ENCODE data around the gene ARHGAP5. TPM values are rescaled to one million over a fixed set of nuclear protein-coding genes. Genes with fewer than 3 reads are reported as not detected.

Gene ARHGAP5
- total RNA-seq, result 10 to 100 TPM; 32.0 to 60.5 (median 50.1) TPM
- long read RNA-seq, partial matches to known transcripts, result 3 of 4 reads
- long read RNA-seq, other reads (novel, unspliced or antisense), result 1 of 4 reads

GRCh38 chr14:32077081-32078022 lies at the start of gene ARHGAP5:
ARHGAP5 (plus strand) TSS chr14:32077304; CDS start chr14:32090670, 13,366 bp downstream.
- peak in 1 of 3 donors; percentile 69 for DNase-seq
- Histone ChIP-seq H3K27me3 (no peaks in the 10 kb centered on the region), H3K36me3 (no peaks in the 10 kb centered on the region), H3K4me3 (peak within 1 kb of the TSS; percentile 65 to 81 (median 79)), H3K27ac (peak within 1 kb of the TSS; percentile 94 to 98 (median 94)), H3K4me1 (peaks cover 0 to 31% (median 5%) of the 10 kb centered on the region in 4 donors), H3K9me3 (no peaks in the 10 kb centered on the region)
- WGBS (ENCODE audit: insufficient coverage, low coverage, low lambda C conversion rate, missing lambda C conversion rate), result under 1% methylated on average over 22 of the region's 98 CpGs
- ATAC-seq, result peak; percentile 36 to 57 (median 52)
- TF ChIP-seq CTCF (IDR thresholded peaks at IDR 0.05) (no peak), POLR2A (IDR thresholded peaks at IDR 0.05) (peak; percentile 17)
- intact Hi-C loops (cut with DNase I), result loop anchor here in 1 of 2 donors (10.0 kb wide), 1 partner anchor 167 kb away; no protein-coding TSS in a partner anchor

- Histone ChIP-seq H3K27ac (no peak overlapping the region), H3K4me3 (no peak overlapping the region), H3K4me1 (peaks cover 0 to under 1% (median 0%) of the 10 kb centered on the region in 4 donors), H3K36me3 (no peaks in the 10 kb centered on the region), H3K9me3 (no peaks in the 10 kb centered on the region), H3K27me3 (no peaks in the 10 kb centered on the region)
- DNase-seq (no peak), ATAC-seq (no peak)
- TF ChIP-seq POLR2A (IDR thresholded peaks at IDR 0.05), result no peak
- TF ChIP-seq CTCF (IDR thresholded peaks at IDR 0.05), result no peak
- 70% methylated on average over 2 of the region's 2 CpGs for WGBS (ENCODE audit: insufficient coverage, low coverage, low lambda C conversion rate, missing lambda C conversion rate)
- intact Hi-C loops (cut with DNase I), result no loop called here
Measured at GRCh38 chr14:32028599-32028998, 48.5 kb upstream of the ARHGAP5 start.

GRCh38 chr14:32033543-32033942 lies 43.6 kb upstream of the ARHGAP5 start:
- Histone ChIP-seq H3K27ac (no peak overlapping the region), H3K27me3 (no peaks in the 10 kb centered on the region), H3K4me1 (no peaks in the 10 kb centered on the region), H3K9me3 (no peaks in the 10 kb centered on the region), H3K4me3 (no peak overlapping the region), H3K36me3 (no peaks in the 10 kb centered on the region)
- no peak for TF ChIP-seq POLR2A (IDR thresholded peaks at IDR 0.05)
- no peak for TF ChIP-seq CTCF (IDR thresholded peaks at IDR 0.05)
- intact Hi-C loops (cut with DNase I), result no loop called here
- no peak for DNase-seq
- peak in 1 of 4 donors; percentile 32 for ATAC-seq
- 100% methylated on average over 2 of the region's 2 CpGs for WGBS (ENCODE audit: insufficient coverage, low coverage, low lambda C conversion rate, missing lambda C conversion rate)

GRCh38 chr14:32038876-32039275 lies 38.2 kb upstream of the ARHGAP5 start:
- no peaks in the 10 kb centered on the region for H3K36me3 ChIP-seq
- intact Hi-C loops (cut with DNase I), result no loop called here
- no peaks in the 10 kb centered on the region for H3K9me3 ChIP-seq
- no peaks in the 10 kb centered on the region for H3K4me1 ChIP-seq
- TF ChIP-seq POLR2A (IDR thresholded peaks at IDR 0.05) (no peak), CTCF (IDR thresholded peaks at IDR 0.05) (no peak)
- DNase-seq, result no peak
- ATAC-seq, result no peak
- no peaks in the 10 kb centered on the region for H3K27me3 ChIP-seq
- WGBS (ENCODE audit: insufficient coverage, low coverage, low lambda C conversion rate, missing lambda C conversion rate), result 53% methylated on average over 1 of the region's 1 CpG
- no peak overlapping the region for H3K27ac ChIP-seq
- no peak overlapping the region for H3K4me3 ChIP-seq
